Brain microvascular endothelial cell (primary cell): ENCODE results near the gene PRR19.
A peak's percentile ranks its signal among the peaks of the same experiment; 100 is the strongest.

Experiments used
- DNase-seq: peaks from one replicate; pipeline ENCODE4 v3.0.0-alpha.2; 2020
- H3K27ac ChIP-seq: fragments of 250-450 bp; sonication (Bioruptor Pico); 2 replicates; pipeline ENCODE4 v1.5.1; 2020; ENCODE audit warnings: mild to moderate bottlenecking, moderate library complexity
- H3K27me3 ChIP-seq: fragments of 250-450 bp; sonication (Bioruptor Pico); replicated peaks from 2 replicates; pipeline ENCODE4 v1.5.1; 2020; ENCODE audit warnings: mild to moderate bottlenecking
- H3K36me3 ChIP-seq: fragments of 250-450 bp; sonication (Bioruptor Pico); replicated peaks from 2 replicates; pipeline ENCODE4 v1.5.1; 2020; ENCODE audit warnings: mild to moderate bottlenecking
- H3K4me3 ChIP-seq: 2 replicates; pipeline ENCODE4 v1.5.1; 2011; ENCODE audit warnings: low read depth, mild to moderate bottlenecking, control low read depth, low read length, moderate library complexity
- CTCF ChIP-seq: IDR thresholded peaks from 2 replicates; pipeline ENCODE4 v1.5.1; 2011; ENCODE audit warnings: low read depth, mild to moderate bottlenecking, moderate library complexity, low read length, control low read depth, inconsistent platforms; ENCODE audit errors: missing control alignments
- in situ Hi-C: cut with HindIII; loops from 2 replicates; pipeline ENCODE4 v1.10.0; 2017; ENCODE audit warnings: low sequenced_read_pairs, low pct_ligation_motif_present

The PRR19 gene

GRCh38 chr19:42288387-42288786 lies 13.5 kb upstream of the PRR19 start:
- no peak overlapping the region for H3K27ac ChIP-seq
- H3K4me3 ChIP-seq, result no peak overlapping the region
- H3K27me3 ChIP-seq, result no peaks in the 10 kb centered on the region
- in situ Hi-C loops, result no loop called here
- H3K36me3 ChIP-seq, result peaks cover 63% of the 10 kb centered on the region
- no peak for DNase-seq
- no peak for TF ChIP-seq CTCF

GRCh38 chr19:42288881-42289555 lies 12.9 kb upstream of the PRR19 start:
- Histone ChIP-seq H3K4me3 (no peak overlapping the region), H3K27ac (no peak overlapping the region), H3K36me3 (peaks cover 68% of the 10 kb centered on the region), H3K27me3 (no peaks in the 10 kb centered on the region)
- peak; percentile 7 for TF ChIP-seq CTCF
- in situ Hi-C loops, result no loop called here
- DNase-seq, result no peak

GRCh38 chr19:42289556-42290041 lies 12.3 kb upstream of the PRR19 start:
- H3K4me3 ChIP-seq, result no peak overlapping the region
- TF ChIP-seq CTCF, result no peak
- H3K27ac ChIP-seq, result no peak overlapping the region
- DNase-seq, result no peak
- H3K36me3 ChIP-seq, result peaks cover 74% of the 10 kb centered on the region
- no peaks in the 10 kb centered on the region for H3K27me3 ChIP-seq
- in situ Hi-C loops, result no loop called here

GRCh38 chr19:42290136-42290522 lies 11.8 kb upstream of the PRR19 start:
- no peak overlapping the region for H3K27ac ChIP-seq
- H3K36me3 ChIP-seq, result peaks cover 76% of the 10 kb centered on the region
- H3K27me3 ChIP-seq, result no peaks in the 10 kb centered on the region
- H3K4me3 ChIP-seq, result no peak overlapping the region
- no peak for DNase-seq
- in situ Hi-C loops, result no loop called here
- no peak for TF ChIP-seq CTCF

GRCh38 chr19:42290523-42291434 lies 11.2 kb upstream of the PRR19 start:
- in situ Hi-C loops, result no loop called here
- no peak overlapping the region for H3K27ac ChIP-seq
- H3K36me3 ChIP-seq, result peaks cover 76% of the 10 kb centered on the region
- no peak overlapping the region for H3K4me3 ChIP-seq
- peak; percentile 75 for TF ChIP-seq CTCF
- no peak for DNase-seq
- no peaks in the 10 kb centered on the region for H3K27me3 ChIP-seq
